ENCODE data around the gene PRUNE1. TPM values are rescaled to one million over a fixed set of nuclear protein-coding genes. Genes with fewer than 3 reads are reported as not detected.

Gene PRUNE1
- total RNA-seq, 1 experiment from 2014 or later = 24.5 TPM

DNA sequence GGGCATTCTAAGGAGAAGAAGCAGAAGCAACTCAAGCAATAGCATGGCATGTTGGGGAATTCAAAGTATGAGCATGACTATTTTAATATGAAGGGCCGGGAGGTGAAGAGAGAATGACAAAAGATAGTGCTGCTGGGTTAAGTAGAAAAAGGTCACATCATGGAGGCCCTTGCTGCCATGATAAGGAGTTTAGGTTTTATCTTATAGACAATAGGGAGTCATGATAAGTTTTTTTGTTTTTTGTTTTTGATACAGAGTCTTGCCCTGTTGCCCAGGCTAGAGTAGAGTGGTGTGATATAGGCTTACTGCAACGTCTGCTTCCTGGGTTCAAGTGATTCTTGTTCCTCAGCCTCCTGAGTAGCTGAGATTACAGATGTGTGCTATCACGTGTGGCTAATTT is 31.3 kb downstream of the PRUNE1 start:
- Mint-ChIP-seq H3K36me3 (peaks cover 7% of the 10 kb centered on the region; the same call in 1 of the 2 replicates), H3K4me3 (no peak overlapping the region), H3K9me3 (no peaks in the 10 kb centered on the region), H3K27ac (no peak overlapping the region; the same call in 1 of the 2 replicates), H3K27me3 (ENCODE audit: low read depth) (no peaks in the 10 kb centered on the region), H3K4me1 (peaks cover 16% of the 10 kb centered on the region)
- no peak for DNase-seq (ENCODE audit: low spot score)
- ChIA-PET POLR2A (no interaction called here), CTCF (interaction anchor here (1.0 to 1.4 kb wide), 3 partner anchors 9 to 60 kb away, joined by 4 to 8 read pairs (median 4); partner anchors contain the start of gene C1orf56)
- no peak for ATAC-seq
- no peak for TF ChIP-seq HMGA2 (CRISPR knock-in tag; IDR thresholded peaks at IDR 0.05)
- no peak for TF ChIP-seq SMAD3 (CRISPR knock-in tag; IDR thresholded peaks at IDR 0.05; ENCODE audit: borderline replicate concordance)
- TF ChIP-seq NFYB (CRISPR knock-in tag; conservative IDR thresholded peaks at IDR 0.05; ENCODE audit: low read depth) = no peak
- TF ChIP-seq, protein P1, sequence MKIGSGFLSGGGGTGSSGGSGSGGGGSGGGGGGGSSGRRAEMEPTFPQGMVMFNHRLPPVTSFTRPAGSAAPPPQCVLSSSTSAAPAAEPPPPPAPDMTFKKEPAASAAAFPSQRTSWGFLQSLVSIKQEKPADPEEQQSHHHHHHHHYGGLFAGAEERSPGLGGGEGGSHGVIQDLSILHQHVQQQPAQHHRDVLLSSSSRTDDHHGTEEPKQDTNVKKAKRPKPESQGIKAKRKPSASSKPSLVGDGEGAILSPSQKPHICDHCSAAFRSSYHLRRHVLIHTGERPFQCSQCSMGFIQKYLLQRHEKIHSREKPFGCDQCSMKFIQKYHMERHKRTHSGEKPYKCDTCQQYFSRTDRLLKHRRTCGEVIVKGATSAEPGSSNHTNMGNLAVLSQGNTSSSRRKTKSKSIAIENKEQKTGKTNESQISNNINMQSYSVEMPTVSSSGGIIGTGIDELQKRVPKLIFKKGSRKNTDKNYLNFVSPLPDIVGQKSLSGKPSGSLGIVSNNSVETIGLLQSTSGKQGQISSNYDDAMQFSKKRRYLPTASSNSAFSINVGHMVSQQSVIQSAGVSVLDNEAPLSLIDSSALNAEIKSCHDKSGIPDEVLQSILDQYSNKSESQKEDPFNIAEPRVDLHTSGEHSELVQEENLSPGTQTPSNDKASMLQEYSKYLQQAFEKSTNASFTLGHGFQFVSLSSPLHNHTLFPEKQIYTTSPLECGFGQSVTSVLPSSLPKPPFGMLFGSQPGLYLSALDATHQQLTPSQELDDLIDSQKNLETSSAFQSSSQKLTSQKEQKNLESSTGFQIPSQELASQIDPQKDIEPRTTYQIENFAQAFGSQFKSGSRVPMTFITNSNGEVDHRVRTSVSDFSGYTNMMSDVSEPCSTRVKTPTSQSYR (CRISPR knock-in tag; IDR thresholded peaks at IDR 0.05) = no peak
- no peak for TF ChIP-seq ZNF423 (CRISPR knock-in tag; IDR thresholded peaks at IDR 0.05)
- TF ChIP-seq, protein P2, sequence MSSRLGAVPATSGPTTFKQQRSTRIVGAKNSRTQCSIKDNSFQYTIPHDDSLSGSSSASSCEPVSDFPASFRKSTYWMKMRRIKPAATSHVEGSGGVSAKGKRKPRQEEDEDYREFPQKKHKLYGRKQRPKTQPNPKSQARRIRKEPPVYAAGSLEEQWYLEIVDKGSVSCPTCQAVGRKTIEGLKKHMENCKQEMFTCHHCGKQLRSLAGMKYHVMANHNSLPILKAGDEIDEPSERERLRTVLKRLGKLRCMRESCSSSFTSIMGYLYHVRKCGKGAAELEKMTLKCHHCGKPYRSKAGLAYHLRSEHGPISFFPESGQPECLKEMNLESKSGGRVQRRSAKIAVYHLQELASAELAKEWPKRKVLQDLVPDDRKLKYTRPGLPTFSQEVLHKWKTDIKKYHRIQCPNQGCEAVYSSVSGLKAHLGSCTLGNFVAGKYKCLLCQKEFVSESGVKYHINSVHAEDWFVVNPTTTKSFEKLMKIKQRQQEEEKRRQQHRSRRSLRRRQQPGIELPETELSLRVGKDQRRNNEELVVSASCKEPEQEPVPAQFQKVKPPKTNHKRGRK (CRISPR knock-in tag; IDR thresholded peaks at IDR 0.05; ENCODE audit: borderline replicate concordance) = no peak
- TF ChIP-seq ESRRA (CRISPR knock-in tag; IDR thresholded peaks at IDR 0.05; ENCODE audit: borderline replicate concordance) = no peak
- no peak for TF ChIP-seq ZNF317 (CRISPR knock-in tag; IDR thresholded peaks at IDR 0.05; ENCODE audit: borderline replicate concordance, low read depth)
- no peak for TF ChIP-seq ELF4 (CRISPR knock-in tag; IDR thresholded peaks at IDR 0.05; ENCODE audit: low read depth)

GRCh38 chr1:151043163-151043562 is 34.9 kb downstream of the PRUNE1 start:
- Mint-ChIP-seq H3K4me3 (no peak overlapping the region), H3K4me1 (peaks cover 13% of the 10 kb centered on the region), H3K27ac (no peak overlapping the region), H3K9me3 (no peaks in the 10 kb centered on the region), H3K27me3 (ENCODE audit: low read depth) (no peaks in the 10 kb centered on the region), H3K36me3 (no peaks in the 10 kb centered on the region)
- ATAC-seq = no peak
- CTCF ChIA-PET = interaction anchor here (0.7 to 2.0 kb wide), 5 partner anchors 17 to 482 kb away, joined by 3 to 11 read pairs (median 5); partner anchors contain the start of genes CDC42SE1, GABPB2 and MLLT11
- DNase-seq (ENCODE audit: low spot score) = no peak
- TF ChIP-seq SMAD3 (CRISPR knock-in tag; IDR thresholded peaks at IDR 0.05; ENCODE audit: borderline replicate concordance) = no peak
- no peak for TF ChIP-seq MXD4 (CRISPR knock-in tag; IDR thresholded peaks at IDR 0.05; ENCODE audit: borderline replicate concordance)
- TF ChIP-seq JUN (CRISPR knock-in tag; IDR thresholded peaks at IDR 0.05) = no peak
- TF ChIP-seq CTCF (IDR thresholded peaks at IDR 0.05) = no peak
- no peak for TF ChIP-seq FOXP1 (CRISPR knock-in tag; IDR thresholded peaks at IDR 0.05; ENCODE audit: borderline replicate concordance)
- TF ChIP-seq, protein P3, sequence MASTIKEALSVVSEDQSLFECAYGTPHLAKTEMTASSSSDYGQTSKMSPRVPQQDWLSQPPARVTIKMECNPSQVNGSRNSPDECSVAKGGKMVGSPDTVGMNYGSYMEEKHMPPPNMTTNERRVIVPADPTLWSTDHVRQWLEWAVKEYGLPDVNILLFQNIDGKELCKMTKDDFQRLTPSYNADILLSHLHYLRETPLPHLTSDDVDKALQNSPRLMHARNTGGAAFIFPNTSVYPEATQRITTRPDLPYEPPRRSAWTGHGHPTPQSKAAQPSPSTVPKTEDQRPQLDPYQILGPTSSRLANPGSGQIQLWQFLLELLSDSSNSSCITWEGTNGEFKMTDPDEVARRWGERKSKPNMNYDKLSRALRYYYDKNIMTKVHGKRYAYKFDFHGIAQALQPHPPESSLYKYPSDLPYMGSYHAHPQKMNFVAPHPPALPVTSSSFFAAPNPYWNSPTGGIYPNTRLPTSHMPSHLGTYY (CRISPR knock-in tag; IDR thresholded peaks at IDR 0.05) = no peak
- no peak for TF ChIP-seq SMAD4 (CRISPR knock-in tag; IDR thresholded peaks at IDR 0.05)
- TF ChIP-seq FOXJ3 (CRISPR knock-in tag; IDR thresholded peaks at IDR 0.05; ENCODE audit: borderline replicate concordance) = no peak
- TF ChIP-seq NR3C1 (CRISPR knock-in tag; conservative IDR thresholded peaks at IDR 0.05; ENCODE audit: low read depth) = no peak
- TF ChIP-seq NFE2L1 (CRISPR knock-in tag; IDR thresholded peaks at IDR 0.05) = no peak
- no peak for TF ChIP-seq ZNF263 (CRISPR knock-in tag; IDR thresholded peaks at IDR 0.05; ENCODE audit: low read depth)
- POLR2A ChIA-PET = no interaction called here
